Measurements from ENCODE around the gene ANKRD10.

Gene ANKRD10

DNA sequence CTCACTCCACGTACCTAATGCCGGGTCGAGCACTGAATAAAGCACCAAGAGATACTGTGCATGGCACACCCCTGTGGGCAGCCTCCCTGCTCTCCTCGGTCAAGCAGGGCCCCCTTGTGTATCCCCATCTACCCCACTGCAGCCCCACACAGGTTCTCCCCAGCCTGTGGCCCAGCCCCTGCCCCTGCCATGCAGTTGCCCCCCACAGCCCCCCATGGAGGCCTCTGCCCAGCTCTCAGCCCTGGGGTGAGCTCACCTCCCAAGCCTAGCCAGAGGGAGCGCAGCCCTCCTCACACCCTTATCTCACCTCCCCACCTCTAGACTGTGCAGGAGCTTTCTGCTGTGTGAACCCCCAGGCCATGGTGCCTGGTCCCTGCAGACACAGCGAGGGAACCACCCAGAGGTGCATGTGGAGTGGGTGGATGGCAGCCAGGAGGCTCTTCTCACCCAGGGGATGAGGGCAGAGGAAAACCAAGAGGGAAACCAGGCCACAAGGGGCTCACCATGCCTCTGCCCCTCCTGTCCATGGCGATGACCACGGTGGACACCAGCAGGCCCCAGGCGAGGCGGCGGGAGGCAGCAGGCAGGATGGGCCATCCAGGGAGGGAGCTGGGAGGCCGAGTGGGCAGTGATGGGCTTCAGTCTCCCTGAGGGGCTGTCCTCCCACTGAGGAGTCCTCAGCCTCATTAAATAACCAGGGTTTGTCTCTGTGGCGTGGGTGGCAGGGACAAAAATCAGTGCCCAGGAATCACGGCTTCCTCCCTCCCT, 83.2 kb downstream of the ANKRD10 start:
- no peak for DNase-seq (ENCODE audit: low read depth in 2 of 2)

DNA sequence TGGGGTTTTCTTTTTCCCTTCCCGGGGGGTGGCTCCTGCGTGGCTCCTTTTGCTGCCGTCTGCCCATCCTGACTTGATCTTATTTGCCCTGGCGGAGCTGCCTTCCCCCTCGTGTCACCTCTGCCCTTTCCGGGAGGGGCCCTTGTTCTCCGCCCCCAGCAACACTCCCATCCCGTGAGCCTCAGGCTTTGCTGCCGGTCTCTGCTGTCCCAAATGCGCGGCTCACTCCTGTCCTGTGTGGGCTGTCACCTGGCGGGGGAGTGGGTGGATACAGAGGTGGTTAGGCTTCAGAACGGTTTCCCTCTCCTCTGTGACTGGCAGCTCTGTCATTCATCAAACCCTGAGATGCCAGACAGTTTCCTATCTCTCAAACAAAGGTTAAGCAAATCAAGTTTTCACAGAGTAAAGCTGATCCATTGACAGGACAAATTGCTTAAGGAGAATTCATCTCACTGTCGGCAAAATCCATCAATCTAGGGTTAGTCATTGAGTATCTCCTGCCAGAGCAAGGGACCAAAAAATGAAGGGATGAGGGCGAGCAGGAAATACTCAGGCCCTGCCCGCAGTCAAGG, 84.0 kb downstream of the ANKRD10 start:
- no peak for DNase-seq (ENCODE audit: low read depth in 2 of 2)

DNA sequence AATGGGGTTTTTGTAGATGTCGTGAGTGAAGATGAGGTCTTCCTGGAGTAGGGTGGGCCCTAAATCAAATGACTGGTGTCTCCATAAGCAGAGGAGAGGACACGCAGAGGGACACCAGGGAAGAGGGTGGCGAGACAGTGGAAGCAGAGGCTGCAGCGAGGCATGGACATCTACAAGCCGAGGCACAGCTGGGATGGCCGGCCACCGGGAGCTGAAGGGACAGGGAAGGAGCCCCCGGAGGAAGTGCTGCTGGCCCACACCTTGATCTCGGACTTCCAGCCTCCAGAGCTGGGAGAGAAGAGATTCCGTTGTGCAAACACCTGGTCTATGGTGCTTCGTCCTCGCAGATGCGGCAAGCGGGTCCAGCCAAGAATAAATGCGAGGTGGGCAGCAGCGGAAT, 84.5 kb downstream of the ANKRD10 start:
- DNase-seq (ENCODE audit: low read depth in 2 of 2): no peak

DNA sequence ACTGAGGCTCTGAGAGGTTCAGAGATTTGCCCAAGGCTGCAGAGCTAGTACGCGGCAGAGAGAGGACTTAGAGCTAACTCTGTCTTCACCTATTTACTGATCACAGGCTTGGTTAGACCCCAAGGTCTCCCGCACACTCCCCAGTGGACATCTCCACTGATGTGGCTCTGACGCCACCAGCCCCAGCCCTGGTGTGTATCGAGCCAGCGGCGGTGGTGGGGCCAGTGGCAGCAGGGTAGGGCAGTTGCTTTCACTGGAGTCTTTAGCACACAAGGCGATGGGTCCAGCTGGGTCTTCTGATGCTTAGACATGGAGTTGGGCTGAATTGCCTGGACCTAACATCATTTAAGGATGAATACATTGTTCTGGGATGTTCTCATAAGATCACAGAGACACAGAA, 85.4 kb downstream of the ANKRD10 start:
- no peak for DNase-seq (ENCODE audit: low read depth in 2 of 2)

DNA sequence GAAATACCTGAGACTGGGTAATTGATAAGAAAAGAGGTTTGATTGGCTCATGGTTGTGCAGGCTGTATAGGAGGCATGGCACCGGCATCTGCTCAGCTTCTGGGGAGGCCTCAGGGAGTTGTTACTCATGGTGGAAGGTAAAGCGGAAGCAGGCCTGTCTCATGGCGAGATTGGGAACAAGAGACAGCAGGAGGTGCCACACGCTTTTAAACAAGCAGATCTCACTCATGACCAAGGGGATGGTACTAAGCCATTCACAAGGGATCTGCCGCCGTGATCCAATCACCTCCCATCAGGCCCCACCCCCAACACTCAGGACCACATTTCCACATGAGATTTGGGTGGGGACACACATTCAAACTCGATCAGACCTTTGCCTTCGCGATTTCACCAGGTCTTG, 86.2 kb downstream of the ANKRD10 start:
- DNase-seq (ENCODE audit: low read depth in 2 of 2): no peak

Measured in stimulated activated CD8-positive, alpha-beta memory T cell treated with anti-CD3 and anti-CD28 coated beads, Interleukin-2, amount 100 ng/mL, for 1 hour (primary cell).